Neutrophil (primary cell): ENCODE results near the gene RMI2.

Experiments used
- H3K27ac ChIP-seq: fragments of 200-600 bp; sonication (generic); 2 replicates; pipeline ENCODE4 v1.5.1; 2016; ENCODE audit warnings: mild to moderate bottlenecking, moderate library complexity
- H3K27me3 ChIP-seq: fragments of 200-600 bp; sonication (generic); 2 replicates; pipeline ENCODE4 v1.6.0; 2016; ENCODE audit warnings: mild to moderate bottlenecking
- H3K36me3 ChIP-seq: fragments of 200-600 bp; sonication (generic); 2 replicates; pipeline ENCODE4 v1.5.1; 2017
- H3K4me1 ChIP-seq, 2 experiments: fragments of 200-600 bp in 1 of 2; sonication (generic) in 1 of 2; 1 replicate in 1 of 2; 2 replicates in 1 of 2; pipeline versions ENCODE4 v1.5.1 to v1.6.1; 2013 to 2016; ENCODE audit warnings: low read depth in 1 of 2, low read length in 1 of 2, mild to moderate bottlenecking in 1 of 2, moderate library complexity in 1 of 2; ENCODE audit not compliant: control insufficient read depth in 1 of 2, insufficient read depth in 1 of 2
- H3K4me3 ChIP-seq, 2 experiments: fragments of 200-600 bp in 1 of 2; sonication (generic) in 1 of 2; 1 replicate in 1 of 2; 2 replicates in 1 of 2; pipeline ENCODE4 v1.5.1; 2013 to 2016; ENCODE audit warnings: low read depth in 1 of 2, low read length in 1 of 2, mild to moderate bottlenecking in 1 of 2, moderate library complexity in 1 of 2
- H3K9me3 ChIP-seq: fragments of 200-600 bp; sonication (generic); 2 replicates; pipeline ENCODE4 v1.5.1; 2016
- TF ChIP-seq, protein P1 (sequence below): fragments of 200-600 bp; sonication (generic); IDR thresholded peaks from 2 replicates; pipeline ENCODE4 v1.5.1; 2016; ENCODE audit warnings: antibody characterized with exemption

Gene RMI2

DNA sequence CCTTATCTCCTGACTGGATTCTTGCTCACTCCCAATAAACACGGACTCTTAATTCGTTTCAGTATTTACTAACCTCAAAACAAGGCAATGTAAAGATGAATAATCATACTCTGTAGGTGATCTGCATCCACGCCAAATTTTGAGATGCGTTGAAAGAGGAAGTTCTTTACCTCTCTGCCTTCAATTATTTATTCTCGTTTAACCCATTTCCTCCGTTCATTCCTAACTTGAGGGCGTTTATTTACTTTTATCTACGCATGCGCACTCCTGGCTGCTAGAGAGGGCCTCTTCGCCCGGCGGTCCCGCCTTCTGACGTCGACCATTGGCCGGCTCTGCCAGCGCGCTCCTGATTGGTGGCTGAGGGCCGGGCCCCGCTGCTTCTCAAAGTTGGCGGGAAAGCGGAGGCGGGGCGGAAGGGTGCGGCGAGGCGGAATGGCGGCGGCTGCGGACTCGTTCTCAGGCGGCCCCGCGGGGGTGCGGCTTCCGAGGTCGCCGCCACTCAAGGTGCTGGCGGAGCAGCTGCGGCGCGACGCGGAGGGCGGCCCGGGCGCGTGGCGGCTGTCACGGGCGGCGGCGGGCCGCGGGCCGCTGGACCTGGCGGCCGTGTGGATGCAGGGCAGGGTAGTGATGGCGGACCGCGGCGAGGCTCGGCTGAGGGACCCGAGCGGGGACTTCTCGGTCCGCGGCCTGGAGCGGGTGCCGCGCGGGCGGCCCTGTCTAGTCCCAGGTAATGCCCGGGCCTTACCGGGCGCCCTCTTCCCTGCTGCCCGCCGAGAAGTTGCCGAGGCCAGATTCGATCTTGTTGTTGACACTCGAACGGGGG is at the start of gene RMI2:
RMI2 (plus strand) TSS at position 420 of the 823 bp plus-strand sequence; CDS start at position 433, 13 bp downstream.
- Histone ChIP-seq H3K4me1 (peaks cover 27 to 31% of the 10 kb centered on the region in 2 experiments), H3K27me3 (no peaks in the 10 kb centered on the region), H3K4me3 (peak within 1 kb of the TSS; percentile 54 to 62), H3K27ac (no peak within 1 kb of the TSS), H3K9me3 (no peaks in the 10 kb centered on the region), H3K36me3 (no peaks in the 10 kb centered on the region)
- TF ChIP-seq, protein P1, sequence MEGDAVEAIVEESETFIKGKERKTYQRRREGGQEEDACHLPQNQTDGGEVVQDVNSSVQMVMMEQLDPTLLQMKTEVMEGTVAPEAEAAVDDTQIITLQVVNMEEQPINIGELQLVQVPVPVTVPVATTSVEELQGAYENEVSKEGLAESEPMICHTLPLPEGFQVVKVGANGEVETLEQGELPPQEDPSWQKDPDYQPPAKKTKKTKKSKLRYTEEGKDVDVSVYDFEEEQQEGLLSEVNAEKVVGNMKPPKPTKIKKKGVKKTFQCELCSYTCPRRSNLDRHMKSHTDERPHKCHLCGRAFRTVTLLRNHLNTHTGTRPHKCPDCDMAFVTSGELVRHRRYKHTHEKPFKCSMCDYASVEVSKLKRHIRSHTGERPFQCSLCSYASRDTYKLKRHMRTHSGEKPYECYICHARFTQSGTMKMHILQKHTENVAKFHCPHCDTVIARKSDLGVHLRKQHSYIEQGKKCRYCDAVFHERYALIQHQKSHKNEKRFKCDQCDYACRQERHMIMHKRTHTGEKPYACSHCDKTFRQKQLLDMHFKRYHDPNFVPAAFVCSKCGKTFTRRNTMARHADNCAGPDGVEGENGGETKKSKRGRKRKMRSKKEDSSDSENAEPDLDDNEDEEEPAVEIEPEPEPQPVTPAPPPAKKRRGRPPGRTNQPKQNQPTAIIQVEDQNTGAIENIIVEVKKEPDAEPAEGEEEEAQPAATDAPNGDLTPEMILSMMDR = peak; percentile 35

DNA sequence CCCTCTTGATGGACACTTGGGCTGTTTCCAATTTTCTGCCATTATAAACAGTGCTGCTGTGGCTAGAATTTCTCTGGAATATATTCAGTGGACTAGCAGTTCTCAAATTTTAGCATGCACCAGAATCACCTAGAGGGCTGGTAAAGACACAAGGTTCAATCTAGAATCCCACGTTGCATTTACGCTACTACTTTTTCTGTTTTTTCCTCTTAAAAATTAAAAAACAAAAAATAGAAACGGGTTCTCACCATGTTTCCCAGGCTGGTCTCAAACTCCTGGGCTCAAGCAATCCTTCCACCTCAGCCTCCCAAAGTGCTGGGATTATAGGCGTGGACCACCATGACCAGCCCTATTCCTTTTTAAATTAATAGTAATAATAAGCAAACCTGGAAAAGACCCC is 49.6 kb upstream of the RMI2 start:
- TF ChIP-seq, protein P1 = no peak
- H3K27me3 ChIP-seq = no peaks in the 10 kb centered on the region
- no peaks in the 10 kb centered on the region for H3K36me3 ChIP-seq
- H3K27ac ChIP-seq = no peak overlapping the region
- H3K9me3 ChIP-seq = no peaks in the 10 kb centered on the region
- H3K4me1 ChIP-seq = peaks cover 11 to 13% of the 10 kb centered on the region in 2 experiments
- no peak overlapping the region for H3K4me3 ChIP-seq

DNA sequence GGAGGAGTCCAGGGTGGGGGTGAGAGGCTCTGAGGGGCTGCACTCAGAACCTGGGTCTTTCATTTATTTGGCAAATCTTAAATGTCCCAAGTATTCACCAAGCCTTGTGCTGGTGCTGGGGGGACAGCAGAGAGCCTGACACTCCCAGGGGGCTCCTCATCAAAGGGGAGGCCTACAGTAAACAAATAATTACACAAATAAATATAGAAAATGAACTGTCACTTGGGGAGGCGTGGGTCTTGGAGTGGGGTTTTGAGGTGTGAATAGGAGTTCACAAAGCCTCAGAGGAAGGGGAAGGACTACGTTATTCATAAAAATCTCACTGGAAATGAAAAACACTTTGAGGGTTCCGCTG is 48.9 kb upstream of the RMI2 start:
- Histone ChIP-seq H3K4me1 (peaks cover 11 to 13% of the 10 kb centered on the region in 2 experiments), H3K36me3 (no peaks in the 10 kb centered on the region), H3K27me3 (no peaks in the 10 kb centered on the region), H3K4me3 (no peak overlapping the region), H3K27ac (no peak overlapping the region), H3K9me3 (no peaks in the 10 kb centered on the region)
- TF ChIP-seq, protein P1 = no peak

DNA sequence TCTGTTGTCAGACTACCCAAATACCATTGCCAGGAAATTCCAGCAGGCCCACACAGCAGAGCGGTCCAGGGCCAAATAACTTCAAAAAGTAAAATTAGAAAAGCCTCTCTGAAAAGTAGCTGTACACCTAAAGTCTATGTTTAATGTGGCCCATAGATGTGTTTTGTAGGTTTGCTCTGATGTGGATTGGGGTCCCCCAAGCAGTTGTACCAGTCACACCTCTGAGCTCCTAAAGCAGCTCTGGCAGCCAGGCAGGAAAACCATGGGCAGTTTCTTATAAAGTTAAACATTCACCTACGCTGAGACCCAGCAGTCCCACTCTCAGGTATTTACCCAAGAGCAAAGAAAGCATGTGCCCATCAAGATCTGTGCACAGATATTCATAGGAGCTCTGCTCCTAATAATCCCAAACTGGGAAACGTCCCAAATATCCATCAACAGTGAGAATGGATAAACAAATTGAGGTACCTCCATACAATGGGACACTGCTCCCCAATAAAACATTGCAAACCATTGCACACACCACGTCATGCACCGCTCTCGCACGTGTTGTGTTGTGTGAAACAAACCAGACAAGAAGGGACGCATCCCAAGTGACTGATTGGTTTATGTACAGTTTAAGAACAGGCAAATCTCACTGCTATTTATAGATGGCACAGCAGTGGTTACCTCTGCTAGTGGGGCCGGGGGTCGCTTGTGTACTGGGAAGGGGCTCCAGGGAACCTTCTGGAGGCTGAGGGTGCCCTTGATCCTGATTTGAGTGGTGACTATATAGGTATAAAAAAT is 48.4 kb upstream of the RMI2 start:
- TF ChIP-seq, protein P1 = no peak
- Histone ChIP-seq H3K27me3 (no peaks in the 10 kb centered on the region), H3K27ac (no peak overlapping the region), H3K4me1 (peaks cover 11 to 13% of the 10 kb centered on the region in 2 experiments), H3K4me3 (peak overlapping the region in 1 of 2 experiments; percentile 32), H3K36me3 (no peaks in the 10 kb centered on the region), H3K9me3 (no peaks in the 10 kb centered on the region)

DNA sequence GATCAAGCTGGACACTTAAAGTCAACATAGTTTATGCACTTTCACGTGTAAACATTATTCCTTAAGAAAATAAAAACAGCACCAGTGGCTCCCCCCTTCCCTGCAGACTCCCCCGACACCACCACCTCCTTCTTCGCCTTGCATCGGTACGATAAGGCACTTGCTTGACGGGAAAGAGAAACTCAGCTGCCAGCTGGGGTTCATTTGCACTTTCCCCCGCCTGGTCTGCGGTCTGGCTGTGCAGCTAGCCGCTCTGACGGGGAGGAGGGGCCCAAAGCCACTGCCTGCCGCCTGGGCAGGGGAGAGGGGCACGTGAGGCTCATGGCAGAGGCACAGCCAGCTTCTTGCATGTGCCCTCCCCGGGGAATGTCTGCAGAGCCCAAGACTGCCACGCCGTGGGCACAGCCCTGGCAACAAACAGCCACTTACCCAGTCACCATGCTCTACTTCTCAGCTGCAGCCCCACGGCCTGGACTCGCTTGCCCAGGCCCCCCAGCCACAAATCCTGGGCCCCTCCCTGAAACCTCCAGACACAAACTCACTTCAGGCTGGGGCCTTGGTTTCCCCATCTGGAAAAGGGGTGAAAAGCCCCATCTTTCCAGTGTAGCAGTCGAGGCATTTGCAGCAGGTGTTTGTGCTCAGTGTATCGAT is 47.6 kb upstream of the RMI2 start:
- peak overlapping the region; percentile 29 for H3K27ac ChIP-seq
- H3K36me3 ChIP-seq = no peaks in the 10 kb centered on the region
- H3K9me3 ChIP-seq = no peaks in the 10 kb centered on the region
- TF ChIP-seq, protein P1 = no peak
- H3K27me3 ChIP-seq = no peaks in the 10 kb centered on the region
- peak overlapping the region in 1 of 2 experiments; percentile 32 for H3K4me3 ChIP-seq
- H3K4me1 ChIP-seq = peaks cover 11 to 13% of the 10 kb centered on the region in 2 experiments
